HG02938 (cell line): Measurements from ENCODE around the gene GOSR1.
"Not testable (repeated sequence)": the region's sequence is repeated elsewhere in the genome, so short reads cannot be mapped to it uniquely, and the experiment has no call there.

Experiments used
- ATAC-seq: cut with Tn5 transposase; IDR thresholded peaks from one replicate; pipeline ENCODE4 v1.9.1; 2021; ENCODE audit warnings: mild to moderate bottlenecking, moderate library complexity; ENCODE audit not compliant: unreplicated experiment

Gene GOSR1

GRCh38 chr17:30503558-30503957, 26.4 kb downstream of the GOSR1 start:
- ATAC-seq: no peak

GRCh38 chr17:30505868-30506417, 28.7 kb downstream of the GOSR1 start:
- ATAC-seq: no peak

GRCh38 chr17:30506481-30506880, 29.3 kb downstream of the GOSR1 start:
- ATAC-seq: no peak

GRCh38 chr17:30513346-30513745, 36.1 kb downstream of the GOSR1 start:
- ATAC-seq: no peak

- no peak for ATAC-seq
Measured at GRCh38 chr17:30514895-30515596, 37.8 kb downstream of the GOSR1 start.

GRCh38 chr17:30517786-30518185, 40.6 kb downstream of the GOSR1 start:
- no peak for ATAC-seq

GRCh38 chr17:30519166-30519565, 42.0 kb downstream of the GOSR1 start:
- no peak for ATAC-seq

- ATAC-seq: no peak
Measured at GRCh38 chr17:30519707-30520106, 42.5 kb downstream of the GOSR1 start.

- ATAC-seq: no peak
Measured at GRCh38 chr17:30520436-30520835, 43.2 kb downstream of the GOSR1 start.

- ATAC-seq: no peak
Measured at GRCh38 chr17:30520882-30521281, 43.7 kb downstream of the GOSR1 start.

GRCh38 chr17:30521766-30522165, 44.6 kb downstream of the GOSR1 start:
- ATAC-seq: no peak

- not testable (repeated sequence) for ATAC-seq
Measured at GRCh38 chr17:30523236-30523635, 46.0 kb downstream of the GOSR1 start.

- ATAC-seq: no peak
Measured at GRCh38 chr17:30524847-30525246, 47.6 kb downstream of the GOSR1 start.

GRCh38 chr17:30526401-30526800, 49.2 kb downstream of the GOSR1 start:
- no peak for ATAC-seq

GRCh38 chr17:30528701-30529100, 51.5 kb downstream of the GOSR1 start:
- not testable (repeated sequence) for ATAC-seq

GRCh38 chr17:30530346-30531025, 53.3 kb downstream of the GOSR1 start:
- no peak for ATAC-seq

- ATAC-seq: no peak
Measured at GRCh38 chr17:30532871-30533270, 55.7 kb downstream of the GOSR1 start.

- ATAC-seq: no peak
Measured at GRCh38 chr17:30534298-30534697, 57.1 kb downstream of the GOSR1 start.

GRCh38 chr17:30534938-30535921, 58.0 kb downstream of the GOSR1 start:
- no peak for ATAC-seq

GRCh38 chr17:30536846-30537245, 59.6 kb downstream of the GOSR1 start:
- not testable (repeated sequence) for ATAC-seq

- not testable (repeated sequence) for ATAC-seq
Measured at GRCh38 chr17:30537667-30538066, 60.5 kb downstream of the GOSR1 start.
